Testis (tissue), 2 donors: ENCODE measurements around the gene ZC3H12D.

Experiments
- POLR2A ChIP-seq: fragments of 450-650 bp; IDR thresholded peaks from one replicate; pipeline ENCODE4 v1.6.1; 2017; ENCODE audit warnings: antibody characterized with exemption, mild to moderate bottlenecking, moderate library complexity
- TF ChIP-seq, protein P1 (sequence below), 3 experiments: fragments of 450-650 bp in 2 of 3; fragments of 200-600 bp in 1 of 3; sonication (generic) in 1 of 3; IDR thresholded peaks; one replicate each; pipeline ENCODE4 v1.5.1; 2016 to 2019; ENCODE audit warnings: antibody characterized with exemption in 3 of 3, mild to moderate bottlenecking in 2 of 3, moderate library complexity in 1 of 3

DNA sequence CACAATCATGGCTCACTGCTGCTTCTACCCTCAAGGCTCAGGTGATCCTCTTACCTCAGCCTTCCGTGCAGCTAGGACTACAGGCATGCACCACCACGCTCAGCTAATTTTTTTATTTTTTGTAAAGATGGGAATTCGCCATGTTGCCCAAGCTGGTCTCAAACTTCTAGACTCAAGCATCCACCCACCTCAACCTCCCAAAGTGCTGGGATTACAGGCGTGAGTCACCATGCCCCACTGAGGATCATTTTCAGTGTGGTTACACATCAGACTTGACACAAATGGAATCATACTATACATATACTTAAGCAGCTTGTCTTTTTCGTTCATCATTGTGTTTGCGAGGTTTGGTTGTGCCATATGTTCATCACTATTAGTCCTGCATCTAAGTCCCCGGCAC, 26.6 kb downstream of the ZC3H12D start:
- TF ChIP-seq, protein P1, sequence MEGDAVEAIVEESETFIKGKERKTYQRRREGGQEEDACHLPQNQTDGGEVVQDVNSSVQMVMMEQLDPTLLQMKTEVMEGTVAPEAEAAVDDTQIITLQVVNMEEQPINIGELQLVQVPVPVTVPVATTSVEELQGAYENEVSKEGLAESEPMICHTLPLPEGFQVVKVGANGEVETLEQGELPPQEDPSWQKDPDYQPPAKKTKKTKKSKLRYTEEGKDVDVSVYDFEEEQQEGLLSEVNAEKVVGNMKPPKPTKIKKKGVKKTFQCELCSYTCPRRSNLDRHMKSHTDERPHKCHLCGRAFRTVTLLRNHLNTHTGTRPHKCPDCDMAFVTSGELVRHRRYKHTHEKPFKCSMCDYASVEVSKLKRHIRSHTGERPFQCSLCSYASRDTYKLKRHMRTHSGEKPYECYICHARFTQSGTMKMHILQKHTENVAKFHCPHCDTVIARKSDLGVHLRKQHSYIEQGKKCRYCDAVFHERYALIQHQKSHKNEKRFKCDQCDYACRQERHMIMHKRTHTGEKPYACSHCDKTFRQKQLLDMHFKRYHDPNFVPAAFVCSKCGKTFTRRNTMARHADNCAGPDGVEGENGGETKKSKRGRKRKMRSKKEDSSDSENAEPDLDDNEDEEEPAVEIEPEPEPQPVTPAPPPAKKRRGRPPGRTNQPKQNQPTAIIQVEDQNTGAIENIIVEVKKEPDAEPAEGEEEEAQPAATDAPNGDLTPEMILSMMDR (IDR thresholded peaks at IDR 0.05) = no peak
- no peak for TF ChIP-seq POLR2A
